GM08714 (cell line): ENCODE data around the gene RNF130.

Experiments
- H3K4me3 ChIP-seq: fragments of 200-500 bp; sonication (Bioruptor generic); 2 replicates; pipeline ENCODE4 v1.5.1; 2014; ENCODE audit warnings: mild to moderate bottlenecking, low read length, inconsistent platforms
- ZNF274 ChIP-seq: IDR thresholded peaks from 2 replicates; pipeline ENCODE4 v1.6.1; 2012; ENCODE audit warnings: mild to moderate bottlenecking, low read depth, low read length

Gene RNF130

GRCh38 chr5:179954434-179954833 is 117.1 kb downstream of the RNF130 start:
- no peak for TF ChIP-seq ZNF274
- H3K4me3 ChIP-seq = no peak overlapping the region

GRCh38 chr5:179953987-179954386 is 117.6 kb downstream of the RNF130 start:
- TF ChIP-seq ZNF274 = no peak

DNA sequence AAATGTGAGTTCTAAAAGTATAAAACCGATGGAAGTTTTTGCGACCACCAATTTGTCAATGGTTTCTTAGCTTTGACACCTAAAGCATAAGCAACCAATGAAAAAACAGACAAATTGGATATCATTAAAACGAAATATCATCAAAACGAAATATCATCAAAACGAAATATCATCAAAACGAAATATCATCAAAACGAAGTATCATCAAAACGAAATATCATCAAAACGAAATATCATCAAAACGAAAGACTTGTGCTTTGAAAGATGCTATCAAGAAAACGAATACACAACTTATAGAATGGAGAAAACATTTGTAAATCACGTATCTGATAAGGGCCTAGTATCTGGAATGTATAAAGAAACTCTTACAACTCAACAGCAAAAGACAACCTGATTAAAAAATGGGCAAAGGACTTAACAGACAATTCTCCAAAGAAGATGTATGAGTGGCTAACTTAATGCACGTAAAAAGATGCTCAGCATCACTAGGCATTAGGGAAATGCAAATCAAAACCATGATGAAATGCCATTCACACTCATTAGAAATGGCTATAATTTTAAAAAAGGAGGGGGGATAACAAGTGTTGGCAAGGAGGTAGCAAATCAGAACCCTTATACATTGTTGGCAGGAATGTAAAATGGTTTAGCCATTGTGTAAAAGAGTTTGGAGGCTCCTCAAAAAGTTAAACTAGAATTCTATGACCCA is 134.4 kb downstream of the RNF130 start:
- H3K4me3 ChIP-seq = no peak overlapping the region
- no peak for TF ChIP-seq ZNF274

More at GRCh38 chr5:179953987-179954386, 117.6 kb downstream of the RNF130 start:
- H3K4me3 ChIP-seq = no peak overlapping the region

DNA sequence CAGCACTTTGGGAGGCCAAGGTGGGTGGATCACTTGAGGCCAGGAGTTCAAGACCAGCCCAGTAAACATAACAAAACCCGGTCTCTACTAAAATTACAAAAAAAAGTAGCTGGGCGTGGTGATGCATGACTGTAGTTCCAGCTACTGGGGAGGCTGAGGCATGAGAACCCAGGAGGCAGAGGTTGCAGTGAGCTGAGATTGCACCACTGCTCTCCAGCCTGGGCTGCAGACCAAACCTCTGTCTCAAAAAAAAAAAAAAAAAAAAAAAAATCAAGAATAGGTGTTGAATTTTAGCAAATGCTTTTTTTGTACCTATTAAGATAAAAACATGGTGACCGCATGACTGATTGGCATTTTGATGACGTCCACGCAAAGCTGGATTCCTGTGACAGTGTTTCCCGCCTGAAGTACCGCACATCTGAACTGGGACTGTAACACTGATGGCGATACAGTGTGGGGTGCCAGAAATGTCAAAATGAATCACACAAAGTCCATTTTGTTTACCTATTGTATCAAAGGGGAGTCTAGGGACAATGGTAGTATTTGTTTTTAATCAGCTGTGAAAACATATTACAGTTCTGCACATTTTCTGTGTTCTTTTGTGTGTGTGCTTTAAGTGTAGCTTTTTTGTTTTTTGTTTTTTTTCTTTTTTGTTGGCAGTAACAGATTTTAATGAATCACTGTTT is 140.6 kb downstream of the RNF130 start:
- H3K4me3 ChIP-seq = no peak overlapping the region
- no peak for TF ChIP-seq ZNF274

DNA sequence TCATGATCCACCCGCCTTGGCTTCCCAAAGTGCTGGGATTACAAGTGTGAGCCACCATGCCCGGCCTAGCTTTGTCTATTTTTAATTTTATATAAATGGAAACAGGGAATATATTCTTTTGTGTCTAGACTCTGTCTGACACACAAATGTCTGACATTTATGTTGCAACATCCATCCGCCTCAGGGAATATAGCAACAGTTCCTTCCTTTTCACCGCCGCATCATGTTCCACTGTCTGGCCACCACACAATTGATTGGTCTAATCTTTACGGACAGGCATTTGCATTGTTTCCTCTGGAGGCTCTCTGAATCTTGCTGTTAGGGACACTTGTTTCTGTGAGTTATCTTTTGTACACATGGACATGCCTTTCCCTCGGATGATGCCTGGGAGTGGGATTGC is 143.7 kb downstream of the RNF130 start:
- H3K4me3 ChIP-seq = no peak overlapping the region
- no peak for TF ChIP-seq ZNF274

DNA sequence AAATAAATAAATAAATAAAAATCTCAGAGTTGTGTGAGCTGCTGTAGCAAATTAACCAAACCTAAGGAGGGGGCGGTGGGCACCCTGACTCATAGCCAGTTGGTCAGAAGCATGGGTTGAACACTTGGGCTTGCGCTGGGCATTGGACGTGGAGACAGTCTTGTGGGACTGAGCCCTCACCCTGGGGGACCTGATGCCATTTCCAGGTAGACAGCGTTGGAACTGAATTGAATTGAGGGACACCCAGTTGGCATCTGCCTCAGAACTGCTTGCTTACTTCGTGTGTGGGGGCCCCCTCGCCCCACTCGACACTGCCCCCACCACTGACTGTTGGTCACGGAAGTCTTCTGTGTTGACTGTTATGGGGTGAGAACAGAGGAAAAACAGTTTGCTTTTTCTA is 144.9 kb downstream of the RNF130 start:
- no peak overlapping the region for H3K4me3 ChIP-seq

DNA sequence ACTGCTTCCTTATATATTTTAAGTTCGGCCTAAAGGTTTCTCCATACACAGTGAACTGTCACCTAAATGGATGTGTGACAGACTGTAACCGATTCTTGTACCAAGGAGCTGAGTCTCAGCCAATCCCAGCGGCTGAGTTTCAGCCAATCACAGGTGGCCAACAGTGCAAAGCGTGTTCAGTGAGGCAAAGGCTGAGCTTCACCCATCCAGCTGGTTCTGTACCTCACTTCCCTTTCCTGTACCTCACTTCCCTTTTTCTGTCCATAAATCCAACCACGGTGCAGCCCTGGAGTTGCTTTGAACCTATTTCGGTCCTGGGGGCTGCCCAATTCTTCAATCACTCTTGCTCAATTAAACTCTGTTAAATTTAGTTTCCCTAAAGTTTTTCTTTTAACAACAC is 148.1 kb downstream of the RNF130 start:
- no peak for TF ChIP-seq ZNF274
- no peak overlapping the region for H3K4me3 ChIP-seq

More for the DNA sequence above, 144.9 kb downstream of the RNF130 start:
- TF ChIP-seq ZNF274 = no peak

DNA sequence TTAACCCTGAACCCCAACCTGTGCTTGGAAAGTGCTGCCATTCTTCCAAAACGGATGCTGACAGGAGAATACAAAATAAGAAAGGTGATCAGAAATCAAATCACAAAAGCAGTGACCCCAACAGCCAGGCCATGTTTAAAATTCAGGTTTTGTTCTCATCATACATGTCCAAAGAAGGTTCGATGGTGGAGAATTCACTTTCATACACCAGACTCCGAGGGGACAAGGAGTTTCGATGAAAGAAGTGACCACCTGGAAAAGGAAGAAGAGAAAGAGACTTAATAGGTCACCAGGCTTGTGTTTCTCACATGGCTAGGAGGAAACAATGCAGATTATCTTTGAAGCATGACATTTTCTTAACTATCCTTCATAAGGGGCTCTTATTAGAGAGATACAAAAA is 151.4 kb downstream of the RNF130 start:
- TF ChIP-seq ZNF274 = no peak

DNA sequence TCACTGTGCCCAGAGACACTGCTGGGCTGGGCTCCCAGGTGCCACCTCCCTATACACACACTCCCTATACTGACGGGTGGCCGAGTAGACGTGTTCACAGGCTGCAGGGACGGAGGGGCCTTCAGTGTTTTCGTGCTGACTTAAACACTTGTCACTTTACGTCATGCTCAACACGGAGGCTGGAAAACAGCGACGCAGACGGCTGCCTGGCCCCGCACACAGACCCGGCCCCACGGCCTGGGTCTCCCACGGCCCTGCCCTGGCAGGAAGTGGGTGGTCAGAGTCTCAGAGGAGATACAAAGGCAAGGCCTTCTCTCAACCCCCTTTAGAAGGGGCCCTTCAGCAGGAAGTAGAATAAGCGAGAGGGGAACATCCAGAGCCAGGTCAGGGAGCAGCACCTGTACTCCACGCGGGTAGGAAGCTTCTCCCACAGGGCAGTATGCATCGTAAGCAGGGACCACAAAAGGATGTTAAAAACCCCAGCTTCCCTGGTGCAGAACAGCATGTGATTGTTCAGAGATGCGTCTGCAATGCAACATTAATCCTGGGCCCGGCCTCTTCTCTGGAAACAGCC is 152.0 kb downstream of the RNF130 start:
- no peak for TF ChIP-seq ZNF274

More for the DNA sequence above, 151.4 kb downstream of the RNF130 start:
- H3K4me3 ChIP-seq = no peak overlapping the region

DNA sequence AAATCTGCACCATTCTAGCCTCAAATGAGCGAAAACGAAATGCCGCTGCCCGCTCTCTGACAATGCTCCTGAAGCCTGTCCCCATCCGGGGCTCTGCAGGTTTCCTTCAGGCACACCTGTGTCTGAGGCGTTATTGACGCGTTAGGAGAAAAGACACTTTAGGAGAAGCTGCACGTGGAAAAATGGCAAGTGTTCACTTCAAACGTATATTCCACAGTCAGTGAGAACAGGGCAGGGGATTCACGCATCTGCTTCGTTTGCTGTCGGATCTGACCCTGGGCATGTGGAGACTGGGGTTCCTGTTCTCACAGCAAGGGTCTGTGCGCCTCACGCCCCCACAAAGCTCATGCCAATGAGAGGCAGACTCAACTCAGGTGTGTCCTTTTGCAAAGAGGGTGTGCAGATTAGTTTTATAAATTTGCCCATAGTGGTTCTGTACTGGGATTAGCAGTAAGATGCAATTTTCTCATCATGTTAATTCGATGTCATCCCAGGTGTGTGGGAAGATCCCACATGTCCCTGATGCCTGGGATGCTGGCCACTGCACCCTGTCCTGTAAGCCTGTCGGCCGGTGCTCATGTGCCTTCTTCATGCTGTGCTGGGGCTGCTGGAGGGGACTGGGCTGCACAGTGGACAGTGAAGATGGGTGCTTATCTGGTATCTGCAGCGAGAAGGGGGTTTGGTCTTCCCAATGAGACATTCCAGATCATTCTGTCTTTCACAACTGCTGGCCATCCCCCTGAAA is 152.6 kb downstream of the RNF130 start:
- no peak for TF ChIP-seq ZNF274

More for the DNA sequence above, 152.0 kb downstream of the RNF130 start:
- H3K4me3 ChIP-seq = no peak overlapping the region

DNA sequence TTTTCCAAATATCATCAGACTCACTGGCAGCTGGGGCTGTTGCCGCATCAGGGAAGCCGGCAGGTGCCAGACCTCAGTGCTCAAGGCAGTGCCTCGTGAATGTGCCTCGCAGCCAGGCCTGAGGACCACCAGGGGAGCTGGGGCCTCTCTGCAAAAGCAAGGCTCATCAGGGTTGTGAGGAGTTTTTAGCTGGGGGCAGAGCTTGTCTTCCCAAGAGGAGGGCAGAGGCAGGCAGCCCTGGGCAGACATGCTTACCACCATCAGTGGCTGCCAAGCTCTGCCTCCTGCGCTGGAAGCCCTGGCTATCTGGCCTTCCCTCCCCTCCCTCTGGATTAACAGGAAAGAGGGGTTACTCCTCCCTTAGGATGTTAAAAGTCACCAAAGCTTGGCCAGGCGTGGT is 155.0 kb downstream of the RNF130 start:
- no peak overlapping the region for H3K4me3 ChIP-seq
- TF ChIP-seq ZNF274 = no peak

More for the DNA sequence above, 152.6 kb downstream of the RNF130 start:
- H3K4me3 ChIP-seq = no peak overlapping the region

GRCh38 chr5:179915406-179915935 is 156.1 kb downstream of the RNF130 start:
- no peak for TF ChIP-seq ZNF274

DNA sequence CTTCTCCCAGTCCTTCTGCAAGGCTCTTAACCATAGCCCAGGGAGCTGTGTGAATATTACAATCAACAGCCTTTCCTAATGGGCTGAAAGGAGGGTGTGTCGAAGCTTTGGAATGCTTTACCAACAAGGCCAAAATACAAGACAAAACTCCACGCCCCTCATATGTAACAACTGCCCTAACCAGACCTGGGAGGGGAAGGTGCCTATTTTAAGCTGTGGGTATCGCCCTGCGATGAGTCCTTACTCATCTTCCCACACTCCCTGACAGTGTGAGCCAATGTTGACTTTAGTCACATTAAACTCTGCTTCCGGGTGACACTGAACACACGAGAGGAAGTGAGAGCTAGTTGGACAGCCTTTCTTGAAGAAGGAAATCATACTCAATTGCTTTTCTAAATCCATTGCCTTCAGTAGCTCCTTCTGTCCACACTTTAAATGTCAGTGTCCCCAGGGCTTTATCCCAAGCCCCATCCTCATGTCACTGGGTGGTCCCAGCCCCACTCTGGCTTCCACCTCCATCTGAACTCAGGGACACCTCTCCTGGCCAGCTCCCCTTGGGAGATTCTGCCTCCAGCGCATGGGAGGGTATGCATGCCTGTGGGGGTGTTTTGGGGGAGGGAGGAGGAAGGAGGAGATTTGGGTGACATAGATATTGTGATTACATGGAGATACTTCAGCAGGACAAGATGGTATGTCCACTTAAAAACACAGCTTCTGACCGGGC is 157.4 kb downstream of the RNF130 start:
- TF ChIP-seq ZNF274 = no peak
- no peak overlapping the region for H3K4me3 ChIP-seq

More at GRCh38 chr5:179915406-179915935, 156.1 kb downstream of the RNF130 start:
- H3K4me3 ChIP-seq = no peak overlapping the region
